Measurements from ENCODE around the gene FREM3.

DNA sequence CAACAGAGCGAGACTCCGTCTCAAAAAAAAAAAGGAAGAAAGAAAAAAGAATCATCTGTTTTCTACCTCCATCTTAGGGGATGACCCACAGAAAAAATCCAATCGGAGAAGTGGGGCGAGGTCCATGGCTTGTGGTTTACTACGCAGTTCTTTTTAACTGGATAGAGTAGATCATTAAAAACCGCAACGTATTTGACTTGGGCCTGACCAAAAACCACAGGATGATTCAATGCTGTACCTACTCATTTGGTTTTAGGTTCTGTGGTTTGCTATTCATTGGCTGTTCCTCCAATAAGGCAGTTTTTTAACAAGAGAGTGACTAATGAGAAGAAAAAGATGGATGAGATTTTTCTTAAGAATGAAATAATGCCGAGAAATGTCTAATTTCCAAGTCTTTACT lies 83.7 kb downstream of the FREM3 start:
- TF ChIP-seq GATA2 (IDR thresholded peaks at IDR 0.05; ENCODE audit: low read depth, low read length) (no peak), GATA3 (IDR thresholded peaks at IDR 0.05; ENCODE audit: low read depth, low read length) (no peak)

Data from SH-SY5Y (cell line).